Psoas muscle (tissue), 8 donors: ENCODE results near the gene IFT88. TPM values are rescaled to one million over a fixed set of nuclear protein-coding genes. Genes with fewer than 3 reads are reported as not detected.

Experiments
- ATAC-seq, 4 donors: fragments of 200-7000 bp; cut with Tn5 transposase; one replicate each; pipeline ENCODE4 v1.9.1; 2020; ENCODE audit warnings: moderate library complexity in 3 of 4, mild to moderate bottlenecking in 2 of 4
- DNase-seq, 2 donors: peaks; one replicate each; pipeline ENCODE4 v3.0.0-alpha.2; 2020
- H3K27ac ChIP-seq: fragments of 200-600 bp; one replicate; pipeline ENCODE4 v1.8.0; 2022
- H3K27me3 ChIP-seq, 3 donors: fragments of 200-600 bp in 1 of 3; one replicate each; pipeline versions ENCODE4 v1.6.1 to v1.8.0; 2013 to 2022; ENCODE audit warnings: low read length in 2 of 3, mild to moderate bottlenecking in 2 of 3, moderate library complexity in 1 of 3; ENCODE audit not compliant: insufficient read depth in 3 of 3
- H3K36me3 ChIP-seq, 2 donors: fragments of 200-600 bp in 1 of 2; one replicate each; pipeline versions ENCODE4 v1.6.1 to v1.8.0; 2013 to 2022; ENCODE audit warnings: low read depth in 1 of 2, mild to moderate bottlenecking in 1 of 2, moderate library complexity in 1 of 2; ENCODE audit not compliant: insufficient read depth in 1 of 2
- H3K4me1 ChIP-seq: fragments of 200-600 bp; one replicate; pipeline ENCODE4 v1.8.0; 2022
- H3K4me3 ChIP-seq: fragments of 200-600 bp; one replicate; pipeline ENCODE4 v1.8.0; 2022; ENCODE audit warnings: mild to moderate bottlenecking
- H3K9me3 ChIP-seq: fragments of 200-600 bp; one replicate; pipeline ENCODE4 v1.8.0; 2022
- WGBS, 3 donors: extraction: QIAGEN DNeasy Blood & Tissue Kit; methylation state at CpG; one replicate each; pipeline versions ENCODE4 v1.1.6 to v1.1.7; 2013; 5-methylcytosine and 5-hydroxymethylcytosine counted together
- intact Hi-C, 2 donors: fragments of 100-400 bp; cut with DNase I; formaldehyde crosslinking; loops; one replicate each; pipeline versions ENCODE4 v1.11.0 to v1.14.2; 2022
- polyA plus RNA-seq, 3 donors: library from polyadenylated mRNA; stranded (reverse); fragments of 200-250 nt; gene quantifications; one replicate each; pipeline ENCODE4 v1.2.3, GENCODE V29; 2013
- total RNA-seq, 4 donors: library from RNA; stranded (reverse); fragmentation: NEBNext Ultra II Directional in 2 of 4; extraction: Animal tissue kit (Norgen Biotek cat#: 25700) in 2 of 4; gene quantifications; one replicate each; pipeline versions ENCODE4 v1.2.1 to v1.2.4, GENCODE V29; 2021 to 2023
- TF ChIP-seq, protein P1 (sequence below): fragments of 200-600 bp; IDR thresholded peaks from one replicate; pipeline ENCODE4 v1.8.0; 2022; ENCODE audit warnings: antibody characterized with exemption
- donor health status: healthy with polysubstance abuse.
- donor health status: DM: no; HTN: no; CAD: no; lungs with moderate emphysema.
- donor health status: Bipolar disorder and iron deficiency.
- donor health status: healthy.
- donor health status: DM: yes; HTN: yes; CAD: no.
- donor health status: DM: no; HTN: no; CAD: no.
- donor health status: DM: no; HTN: no; CAD: no.
- donor health status: DM: yes; HTN: yes; CAD: no.

Gene IFT88
- total and polyA plus RNA-seq, 7 donors = 3.9 to 9.8 (median 4.6) TPM

DNA sequence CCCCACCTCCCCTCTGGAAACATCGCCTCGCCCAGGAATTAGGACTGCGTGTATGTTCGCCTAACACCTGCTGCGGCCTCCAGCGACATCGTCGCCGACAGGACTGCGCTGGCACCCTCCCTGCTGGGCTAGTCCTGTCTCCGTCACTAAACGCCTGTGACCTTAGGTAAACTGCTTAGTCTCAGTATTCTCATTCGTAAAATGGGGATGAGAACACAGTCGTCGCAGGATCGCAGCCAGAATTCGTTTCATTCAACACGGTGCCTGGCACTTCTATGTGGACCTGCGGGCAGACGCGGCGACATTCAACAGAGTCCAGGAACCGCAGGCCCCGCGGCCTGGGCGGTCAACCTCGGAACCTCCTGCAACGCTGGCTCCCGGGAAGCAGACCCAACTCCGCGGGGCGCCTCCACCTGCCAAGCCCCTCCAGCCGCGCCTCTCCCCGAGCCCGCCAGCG lies 41.8 kb upstream of the IFT88 start:
- H3K27ac ChIP-seq = peak overlapping the region; percentile 91
- ATAC-seq = peak; percentile 50 to 60 (median 53)
- H3K27me3 ChIP-seq = no peaks in the 10 kb centered on the region
- no peaks in the 10 kb centered on the region for H3K9me3 ChIP-seq
- 0 to 4% (median 1%) methylated on average over 31 to 37 of the region's 37 CpGs for WGBS, 3 donors
- TF ChIP-seq, protein P1, sequence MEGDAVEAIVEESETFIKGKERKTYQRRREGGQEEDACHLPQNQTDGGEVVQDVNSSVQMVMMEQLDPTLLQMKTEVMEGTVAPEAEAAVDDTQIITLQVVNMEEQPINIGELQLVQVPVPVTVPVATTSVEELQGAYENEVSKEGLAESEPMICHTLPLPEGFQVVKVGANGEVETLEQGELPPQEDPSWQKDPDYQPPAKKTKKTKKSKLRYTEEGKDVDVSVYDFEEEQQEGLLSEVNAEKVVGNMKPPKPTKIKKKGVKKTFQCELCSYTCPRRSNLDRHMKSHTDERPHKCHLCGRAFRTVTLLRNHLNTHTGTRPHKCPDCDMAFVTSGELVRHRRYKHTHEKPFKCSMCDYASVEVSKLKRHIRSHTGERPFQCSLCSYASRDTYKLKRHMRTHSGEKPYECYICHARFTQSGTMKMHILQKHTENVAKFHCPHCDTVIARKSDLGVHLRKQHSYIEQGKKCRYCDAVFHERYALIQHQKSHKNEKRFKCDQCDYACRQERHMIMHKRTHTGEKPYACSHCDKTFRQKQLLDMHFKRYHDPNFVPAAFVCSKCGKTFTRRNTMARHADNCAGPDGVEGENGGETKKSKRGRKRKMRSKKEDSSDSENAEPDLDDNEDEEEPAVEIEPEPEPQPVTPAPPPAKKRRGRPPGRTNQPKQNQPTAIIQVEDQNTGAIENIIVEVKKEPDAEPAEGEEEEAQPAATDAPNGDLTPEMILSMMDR = no peak
- peak overlapping the region; percentile 83 for H3K4me3 ChIP-seq
- H3K4me1 ChIP-seq = no peaks in the 10 kb centered on the region
- peak; percentile 34 to 70 for DNase-seq
- H3K36me3 ChIP-seq = no peaks in the 10 kb centered on the region
- intact Hi-C loops = loop anchor here (5.0 to 10.0 kb wide), 2 partner anchors 37 to 250 kb away; partner anchors contain the start of gene EEF1AKMT1 (in 1 of the 2)

DNA sequence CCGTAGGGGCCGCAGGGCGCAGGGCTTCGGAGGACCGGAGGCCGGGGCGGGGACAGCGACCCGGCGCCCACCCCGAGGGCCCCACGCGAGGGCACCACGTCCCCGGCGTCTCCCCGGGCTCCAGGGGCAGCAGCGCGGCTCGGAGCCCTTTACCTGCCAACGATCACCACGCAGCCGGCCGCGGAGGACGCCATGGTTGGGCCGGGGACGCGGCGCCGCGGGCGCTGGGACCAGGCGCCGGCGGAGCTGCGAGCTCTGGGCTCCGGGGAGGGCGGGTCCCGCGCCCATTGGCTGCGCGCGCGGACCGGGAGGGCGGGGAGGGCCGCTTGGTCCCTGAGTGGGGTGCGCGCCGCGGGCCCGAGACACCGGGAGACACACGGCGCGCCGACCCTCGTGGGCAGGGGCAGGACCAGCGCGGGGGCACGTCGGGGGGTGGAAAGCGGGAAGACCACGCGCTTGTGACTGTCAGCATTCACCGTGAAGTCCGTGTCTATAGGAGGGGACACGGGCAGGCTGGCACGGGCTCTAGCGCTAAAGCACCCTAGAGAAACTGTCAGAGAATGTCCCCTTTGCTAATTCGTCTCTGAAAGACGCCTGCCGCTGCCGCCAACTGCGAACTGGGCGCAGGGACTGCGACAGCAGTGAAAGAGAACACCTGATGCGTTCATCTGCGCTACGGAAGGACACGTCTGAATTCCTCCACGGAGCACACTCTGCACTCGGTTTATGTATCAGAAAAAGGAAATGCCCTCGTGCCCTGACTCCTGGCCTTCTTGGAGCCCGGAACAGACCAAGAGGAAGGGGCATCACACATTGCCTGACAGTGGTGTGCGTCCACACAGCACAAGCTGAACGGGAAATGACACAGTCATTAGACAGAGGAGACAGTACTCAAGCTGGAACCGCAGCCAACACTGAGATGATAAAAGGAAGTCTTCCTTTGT lies 41.1 kb upstream of the IFT88 start, which contains the start of gene CRYL1:
TSS of gene CRYL1 (minus strand) at position 257 of the 944 bp plus-strand sequence. CDS start at position 194, 63 bp downstream.
- Histone ChIP-seq H3K36me3 (no peaks in the 10 kb centered on the region), H3K4me3 (peak within 1 kb of the TSS; percentile 83), H3K9me3 (no peaks in the 10 kb centered on the region), H3K4me1 (no peaks in the 10 kb centered on the region), H3K27me3 (no peaks in the 10 kb centered on the region), H3K27ac (peak within 1 kb of the TSS; percentile 91)
- ATAC-seq = peak; percentile 95 to 97 (median 96)
- intact Hi-C loops = loop anchor here (2.0 to 10.0 kb wide), 3 partner anchors 36 to 249 kb away; partner anchors contain the start of genes EEF1AKMT1 (in 1 of the 2) and IFT88 (in 1 of the 2)
- WGBS, 3 donors = 0 to 1% (median 0%) methylated on average over 44 to 89 of the region's 89 CpGs
- TF ChIP-seq, protein P1 = no peak
- peak; percentile 83 to 88 for DNase-seq

DNA sequence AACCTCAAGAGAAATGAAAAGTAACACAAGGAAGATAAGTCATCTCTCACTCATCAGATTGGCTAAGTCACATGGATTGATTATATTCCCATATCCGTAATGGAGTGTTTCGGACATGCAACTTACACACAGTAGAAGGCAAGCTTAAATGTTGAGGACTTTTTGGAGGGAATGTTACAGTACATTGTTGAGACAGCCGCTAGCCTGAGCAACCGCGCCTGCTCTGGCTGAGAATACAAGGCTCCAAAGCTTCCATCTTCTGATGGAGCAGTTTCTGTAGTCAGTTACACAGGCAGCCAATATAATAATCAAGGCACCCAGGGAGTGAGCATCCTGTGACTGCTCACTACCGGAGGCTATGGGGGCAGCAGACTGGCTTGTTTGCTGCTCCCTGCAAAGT lies 40.3 kb upstream of the IFT88 start:
- Histone ChIP-seq H3K9me3 (no peaks in the 10 kb centered on the region), H3K27ac (peak overlapping the region; percentile 91), H3K27me3 (no peaks in the 10 kb centered on the region), H3K36me3 (no peaks in the 10 kb centered on the region), H3K4me1 (no peaks in the 10 kb centered on the region), H3K4me3 (peak overlapping the region; percentile 83)
- WGBS, 3 donors = 34 to 49% (median 39%) methylated on average over 6 of the region's 6 CpGs
- TF ChIP-seq, protein P1 = no peak
- ATAC-seq (no peak), DNase-seq (no peak)
- intact Hi-C loops = loop anchor here (2.0 to 10.0 kb wide), 3 partner anchors 36 to 248 kb away; partner anchors contain the start of genes EEF1AKMT1 (in 1 of the 2) and IFT88 (in 1 of the 2)

DNA sequence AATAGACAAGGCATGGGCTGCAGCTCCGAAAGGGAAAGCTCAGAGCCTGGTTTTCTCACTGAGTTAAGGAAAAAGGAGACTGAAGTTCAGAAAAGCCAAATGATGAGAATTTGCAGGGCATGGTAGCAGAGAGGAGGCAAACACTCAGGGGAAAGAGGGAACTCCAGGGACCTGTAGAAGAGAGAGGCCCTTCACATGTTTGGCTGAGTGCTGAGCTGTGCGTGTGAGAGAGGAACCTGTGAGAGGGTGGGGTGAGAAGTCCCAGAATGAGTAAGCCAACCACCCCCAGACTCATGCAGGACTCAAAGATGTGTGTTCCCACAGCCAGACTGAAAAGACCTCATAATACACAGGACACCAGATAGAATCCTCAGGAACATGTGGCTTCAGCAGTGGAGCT lies 38.5 kb upstream of the IFT88 start:
- TF ChIP-seq, protein P1 = no peak
- Histone ChIP-seq H3K4me3 (no peak overlapping the region), H3K27ac (no peak overlapping the region), H3K36me3 (no peaks in the 10 kb centered on the region), H3K4me1 (no peaks in the 10 kb centered on the region), H3K27me3 (no peaks in the 10 kb centered on the region), H3K9me3 (no peaks in the 10 kb centered on the region)
- DNase-seq (no peak), ATAC-seq (no peak)
- 82 to 91% (median 88%) methylated on average over 2 of the region's 2 CpGs for WGBS, 3 donors
- intact Hi-C loops = loop anchor here (5.0 to 10.0 kb wide), 2 partner anchors 34 to 246 kb away; partner anchors contain the start of gene EEF1AKMT1 (in 1 of the 2)
